GM12878 (cell line): ENCODE measurements around the gene SLAMF1.

Source experiments
- CREM ChIP-seq: IDR thresholded peaks from 2 replicates; pipeline ENCODE4 v1.6.1; 2014; ENCODE audit warnings: antibody characterized with exemption, low read depth
- TAF1 ChIP-seq: IDR thresholded peaks from 2 replicates; pipeline ENCODE4 v1.6.1; 2011; ENCODE audit warnings: mild to moderate bottlenecking, low read depth, low read length, borderline replicate concordance

DNA sequence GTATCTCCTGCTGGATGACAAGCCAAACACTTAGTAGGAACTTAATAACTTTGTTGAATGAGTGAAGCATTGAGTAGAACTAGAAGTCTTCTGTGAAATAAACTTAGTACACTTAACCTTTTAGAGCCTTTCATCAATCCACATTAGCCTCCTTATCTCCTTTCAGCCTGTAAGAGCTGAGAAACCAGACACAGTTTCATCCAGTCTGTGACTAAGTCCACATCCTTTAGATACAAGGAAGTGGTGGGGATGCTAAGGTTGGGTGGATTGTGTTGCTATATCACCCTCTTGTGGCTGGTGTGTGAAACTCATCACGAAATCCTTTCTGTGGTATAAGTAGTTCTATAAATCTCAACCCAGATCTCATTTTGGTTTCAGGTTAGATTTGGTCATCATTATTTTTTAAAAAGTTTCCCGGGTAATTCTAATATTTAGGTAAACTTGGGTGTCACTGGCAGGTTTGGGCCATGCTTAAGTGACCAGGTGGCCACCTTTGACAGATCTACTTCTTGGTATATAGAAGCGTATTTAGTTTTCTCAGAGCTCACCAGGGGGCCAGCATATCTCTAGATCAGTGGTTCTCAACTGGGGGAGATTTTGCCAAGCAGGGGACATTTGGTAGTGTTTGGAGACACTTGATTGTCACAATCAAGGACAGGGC, 39.7 kb downstream of the SLAMF1 start:
- TF ChIP-seq CREM (no peak), TAF1 (no peak)
